ENCODE data around the gene CRISPLD2.
A peak's percentile ranks its signal among the peaks of the same experiment; 100 is the strongest.

The CRISPLD2 gene

DNA sequence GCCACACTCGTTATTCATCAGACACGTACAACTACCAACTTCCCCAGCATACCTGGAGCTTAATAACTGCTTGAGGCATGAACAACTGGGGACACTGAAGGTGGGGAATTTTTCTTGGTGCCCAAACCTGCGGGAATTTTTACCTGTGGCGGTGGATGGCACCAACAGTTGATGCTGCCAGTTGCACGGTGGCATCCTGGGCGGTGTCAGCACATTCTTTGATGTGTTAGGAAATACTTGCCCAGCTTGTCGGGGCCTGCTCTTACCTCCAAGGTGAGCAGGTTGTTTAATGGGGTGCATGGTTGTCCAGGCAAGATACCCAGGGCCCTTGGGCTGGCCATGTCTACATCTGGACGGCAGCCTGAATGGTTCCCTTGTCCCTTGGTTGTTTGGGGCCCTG lies 79.6 kb downstream of the CRISPLD2 start:
- DNase-seq, result no peak
- no peaks in the 10 kb centered on the region for H3K27me3 ChIP-seq (replicated peaks)
- H3K36me3 ChIP-seq (replicated peaks), result no peaks in the 10 kb centered on the region
- TF ChIP-seq, protein P1, sequence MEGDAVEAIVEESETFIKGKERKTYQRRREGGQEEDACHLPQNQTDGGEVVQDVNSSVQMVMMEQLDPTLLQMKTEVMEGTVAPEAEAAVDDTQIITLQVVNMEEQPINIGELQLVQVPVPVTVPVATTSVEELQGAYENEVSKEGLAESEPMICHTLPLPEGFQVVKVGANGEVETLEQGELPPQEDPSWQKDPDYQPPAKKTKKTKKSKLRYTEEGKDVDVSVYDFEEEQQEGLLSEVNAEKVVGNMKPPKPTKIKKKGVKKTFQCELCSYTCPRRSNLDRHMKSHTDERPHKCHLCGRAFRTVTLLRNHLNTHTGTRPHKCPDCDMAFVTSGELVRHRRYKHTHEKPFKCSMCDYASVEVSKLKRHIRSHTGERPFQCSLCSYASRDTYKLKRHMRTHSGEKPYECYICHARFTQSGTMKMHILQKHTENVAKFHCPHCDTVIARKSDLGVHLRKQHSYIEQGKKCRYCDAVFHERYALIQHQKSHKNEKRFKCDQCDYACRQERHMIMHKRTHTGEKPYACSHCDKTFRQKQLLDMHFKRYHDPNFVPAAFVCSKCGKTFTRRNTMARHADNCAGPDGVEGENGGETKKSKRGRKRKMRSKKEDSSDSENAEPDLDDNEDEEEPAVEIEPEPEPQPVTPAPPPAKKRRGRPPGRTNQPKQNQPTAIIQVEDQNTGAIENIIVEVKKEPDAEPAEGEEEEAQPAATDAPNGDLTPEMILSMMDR (IDR thresholded peaks at IDR 0.05; ENCODE audit: low read depth, low read length, missing control alignments), result no peak
- no peak overlapping the region for H3K4me3 ChIP-seq (ENCODE audit: low read depth, low read length)
- no peak overlapping the region for H3K27ac ChIP-seq
- in situ Hi-C loops (cut with HindIII; ENCODE audit: low pct_ligation_motif_present, low sequenced_read_pairs), result no loop called here

DNA sequence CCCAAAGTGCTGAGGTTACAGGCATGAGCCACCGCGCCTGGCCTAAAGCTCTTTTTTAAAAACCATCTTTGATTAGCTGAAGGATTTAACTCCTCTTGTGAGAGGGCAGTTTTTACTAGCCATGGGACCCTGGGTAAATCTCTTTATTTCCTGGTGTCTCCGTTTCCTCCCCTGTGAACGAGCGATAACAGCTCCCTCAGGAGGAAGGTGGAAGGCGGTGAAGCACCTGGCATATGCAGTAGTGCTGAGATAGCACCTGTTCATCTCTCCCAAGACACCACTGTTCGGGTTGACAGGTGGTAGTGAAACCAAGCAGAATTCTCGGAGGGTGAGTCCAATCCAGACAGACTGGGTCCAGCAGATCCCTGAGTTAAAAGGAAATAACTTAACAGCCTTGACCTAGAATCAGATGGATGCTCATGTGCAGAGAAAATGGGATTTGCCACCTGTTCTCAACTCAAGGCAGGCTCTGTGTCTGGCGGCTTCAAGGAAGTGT lies 86.2 kb downstream of the CRISPLD2 start:
- in situ Hi-C loops (cut with HindIII; ENCODE audit: low pct_ligation_motif_present, low sequenced_read_pairs), result no loop called here
- H3K27me3 ChIP-seq (replicated peaks), result no peaks in the 10 kb centered on the region
- H3K4me3 ChIP-seq (ENCODE audit: low read depth, low read length), result no peak overlapping the region
- TF ChIP-seq, protein P1 (IDR thresholded peaks at IDR 0.05; ENCODE audit: low read depth, low read length, missing control alignments), result no peak
- no peaks in the 10 kb centered on the region for H3K36me3 ChIP-seq (replicated peaks)
- no peak for DNase-seq
- no peak overlapping the region for H3K27ac ChIP-seq

DNA sequence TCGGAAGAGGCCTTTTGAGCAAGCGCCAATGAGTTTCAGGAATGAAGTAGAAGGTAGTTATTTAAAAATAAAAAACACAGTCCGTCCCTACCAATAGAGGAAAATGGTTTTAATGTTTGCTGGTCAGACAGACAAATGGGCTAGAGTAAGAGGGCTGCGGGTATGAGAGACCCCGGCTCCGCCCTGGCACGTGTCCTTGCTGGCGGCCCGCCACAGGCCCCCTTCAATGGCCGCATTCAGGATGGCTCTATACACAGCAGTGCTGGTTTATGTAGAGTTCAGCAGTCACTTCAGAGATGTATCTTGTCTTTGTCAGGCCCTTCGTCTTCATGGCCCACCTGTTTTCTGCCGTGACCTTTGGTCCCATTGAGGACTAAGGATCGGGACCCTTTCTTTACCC lies 87.3 kb downstream of the CRISPLD2 start:
- Histone ChIP-seq H3K27ac (peak overlapping the region; percentile 28), H3K27me3 (replicated peaks) (no peaks in the 10 kb centered on the region), H3K4me3 (ENCODE audit: low read depth, low read length) (no peak overlapping the region), H3K36me3 (replicated peaks) (no peaks in the 10 kb centered on the region)
- in situ Hi-C loops (cut with HindIII; ENCODE audit: low pct_ligation_motif_present, low sequenced_read_pairs), result no loop called here
- DNase-seq, result no peak
- TF ChIP-seq, protein P1 (IDR thresholded peaks at IDR 0.05; ENCODE audit: low read depth, low read length, missing control alignments), result no peak

DNA sequence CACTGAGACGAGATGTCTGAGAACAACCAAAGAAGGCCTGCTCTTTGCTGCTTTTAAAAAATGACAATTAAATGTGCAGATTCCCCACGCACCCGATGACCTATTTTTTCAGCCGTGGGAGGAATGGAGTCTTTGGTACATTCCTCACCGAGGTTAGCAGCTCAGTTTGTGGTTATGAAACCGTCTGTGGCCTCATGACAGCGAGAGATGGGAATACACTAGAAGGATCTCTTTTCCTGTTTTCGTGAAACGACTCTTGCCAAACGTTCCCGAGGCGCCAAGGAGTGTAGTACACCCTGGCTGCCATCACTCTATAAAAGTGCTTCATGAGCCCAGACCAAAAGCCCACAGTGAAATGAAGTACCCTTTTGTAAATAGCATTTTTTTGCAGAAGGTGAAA lies 87.8 kb downstream of the CRISPLD2 start:
- H3K27me3 ChIP-seq (replicated peaks), result no peaks in the 10 kb centered on the region
- H3K36me3 ChIP-seq (replicated peaks), result no peaks in the 10 kb centered on the region
- H3K4me3 ChIP-seq (ENCODE audit: low read depth, low read length), result no peak overlapping the region
- in situ Hi-C loops (cut with HindIII; ENCODE audit: low pct_ligation_motif_present, low sequenced_read_pairs), result no loop called here
- TF ChIP-seq, protein P1 (IDR thresholded peaks at IDR 0.05; ENCODE audit: low read depth, low read length, missing control alignments), result peak; percentile 27
- H3K27ac ChIP-seq, result peak overlapping the region; percentile 28
- peak; percentile 77 for DNase-seq

DNA sequence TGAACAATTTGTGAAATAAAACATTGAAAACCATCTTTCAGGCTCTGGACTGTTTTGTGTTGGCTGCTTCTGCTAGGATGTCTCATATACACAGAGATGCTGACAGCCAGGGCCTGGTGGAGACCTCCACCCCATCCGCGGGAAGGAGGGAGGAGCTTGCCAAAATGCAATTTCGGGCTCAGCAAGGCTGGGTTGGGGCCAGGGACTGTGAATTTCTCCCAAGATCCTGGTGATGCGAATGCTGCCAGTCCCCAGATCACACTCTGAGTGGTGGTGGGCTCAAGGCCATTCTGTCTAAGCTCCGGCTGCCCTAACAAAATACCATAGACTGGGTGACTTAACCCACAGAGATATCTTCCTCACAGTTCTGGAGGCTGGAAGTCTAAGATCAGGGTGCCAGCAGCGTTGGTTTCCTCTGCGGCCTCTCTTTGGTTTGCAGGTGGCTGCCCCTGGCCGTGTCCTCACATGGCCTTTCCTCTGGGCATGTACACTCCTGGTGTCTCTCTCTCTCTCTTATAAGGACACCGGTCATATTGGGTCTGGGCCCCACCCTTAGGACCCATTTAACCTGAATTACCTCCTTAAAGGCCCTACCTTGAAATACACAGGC lies 89.8 kb downstream of the CRISPLD2 start:
- H3K27ac ChIP-seq, result no peak overlapping the region
- DNase-seq, result no peak
- TF ChIP-seq, protein P1 (IDR thresholded peaks at IDR 0.05; ENCODE audit: low read depth, low read length, missing control alignments), result no peak
- no peak overlapping the region for H3K4me3 ChIP-seq (ENCODE audit: low read depth, low read length)
- no peaks in the 10 kb centered on the region for H3K27me3 ChIP-seq (replicated peaks)
- in situ Hi-C loops (cut with HindIII; ENCODE audit: low pct_ligation_motif_present, low sequenced_read_pairs), result no loop called here
- H3K36me3 ChIP-seq (replicated peaks), result no peaks in the 10 kb centered on the region

Measured in brain microvascular endothelial cell (primary cell).